ENCODE measurements around the gene DCANP1. TPM values are rescaled to one million over a fixed set of nuclear protein-coding genes. Genes with fewer than 3 reads are reported as not detected.
A peak's percentile ranks its signal among the peaks of the same experiment; 100 is the strongest.

The DCANP1 gene
- total and polyA plus RNA-seq, 2 of the 13 experiments (the other 11 are each of a cell fraction or from before 2014, with no cell fraction given), result not detected

GRCh38 chr5:135398855-135399793 lies 48.0 kb downstream of the DCANP1 start, which contains the start of gene MACROH2A1 (continued):
- TF ChIP-seq POGK (CRISPR knock-in tag; conservative IDR thresholded peaks at IDR 0.05) (peak; percentile 76; the same call in 1 of the 2 replicates), POLR2G (IDR thresholded peaks at IDR 0.05; ENCODE audit: low read depth, low read length) (peak; percentile 89), DZIP1 (CRISPR knock-in tag; IDR thresholded peaks at IDR 0.05) (0 out of 2 replicates have a peak, but pooled peaks have one; percentile 12), ZFP41 (CRISPR knock-in tag; IDR thresholded peaks at IDR 0.05; ENCODE audit: borderline replicate concordance) (no peak), SRSF4 (IDR thresholded peaks at IDR 0.05; ENCODE audit: low read depth, low read length, poor library complexity, severe bottlenecking) (no peak), ZSCAN20 (CRISPR knock-in tag; IDR thresholded peaks at IDR 0.05; ENCODE audit: borderline replicate concordance) (no peak), GABPA (IDR thresholded peaks at IDR 0.05; ENCODE audit: low read depth, low read length) (peak; percentile 87), GABPA (CRISPR knock-in tag; IDR thresholded peaks at IDR 0.05; ENCODE audit: low read depth) (peak; percentile 81), PLRG1 (conservative IDR thresholded peaks at IDR 0.05) (no peak), ZFP37 (CRISPR knock-in tag; IDR thresholded peaks at IDR 0.05; ENCODE audit: borderline replicate concordance) (no peak), TFDP1 (CRISPR knock-in tag; IDR thresholded peaks at IDR 0.05; ENCODE audit: borderline replicate concordance) (peak; percentile 78), LBX2 (CRISPR knock-in tag; IDR thresholded peaks at IDR 0.05; ENCODE audit: borderline replicate concordance) (0 out of 2 replicates have a peak, but pooled peaks have one; percentile 38), CHD2 (IDR thresholded peaks at IDR 0.05; ENCODE audit: low read depth, low read length) (no peak), KAT8 (CRISPR knock-in tag; IDR thresholded peaks at IDR 0.05) (0 out of 2 replicates have a peak, but pooled peaks have one; percentile 15), ZNF253 (CRISPR knock-in tag; IDR thresholded peaks at IDR 0.05; ENCODE audit: borderline replicate concordance) (0 out of 2 replicates have a peak, but pooled peaks have one; percentile 66), ISX (CRISPR knock-in tag; conservative IDR thresholded peaks at IDR 0.05) (no peak), SIX4 (CRISPR knock-in tag; IDR thresholded peaks at IDR 0.05) (peak; percentile 36; the same call in 1 of the 2 replicates), SIN3B (IDR thresholded peaks at IDR 0.05; ENCODE audit: low read length) (no peak), RARA (CRISPR knock-in tag; IDR thresholded peaks at IDR 0.05) (peak; percentile 96)
- TF ChIP-seq, protein P1, sequence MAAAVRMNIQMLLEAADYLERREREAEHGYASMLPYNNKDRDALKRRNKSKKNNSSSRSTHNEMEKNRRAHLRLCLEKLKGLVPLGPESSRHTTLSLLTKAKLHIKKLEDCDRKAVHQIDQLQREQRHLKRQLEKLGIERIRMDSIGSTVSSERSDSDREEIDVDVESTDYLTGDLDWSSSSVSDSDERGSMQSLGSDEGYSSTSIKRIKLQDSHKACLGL (CRISPR knock-in tag; IDR thresholded peaks at IDR 0.05), result peak; percentile 71; the same call in 1 of the 2 replicates
- TF ChIP-seq, protein P2, sequence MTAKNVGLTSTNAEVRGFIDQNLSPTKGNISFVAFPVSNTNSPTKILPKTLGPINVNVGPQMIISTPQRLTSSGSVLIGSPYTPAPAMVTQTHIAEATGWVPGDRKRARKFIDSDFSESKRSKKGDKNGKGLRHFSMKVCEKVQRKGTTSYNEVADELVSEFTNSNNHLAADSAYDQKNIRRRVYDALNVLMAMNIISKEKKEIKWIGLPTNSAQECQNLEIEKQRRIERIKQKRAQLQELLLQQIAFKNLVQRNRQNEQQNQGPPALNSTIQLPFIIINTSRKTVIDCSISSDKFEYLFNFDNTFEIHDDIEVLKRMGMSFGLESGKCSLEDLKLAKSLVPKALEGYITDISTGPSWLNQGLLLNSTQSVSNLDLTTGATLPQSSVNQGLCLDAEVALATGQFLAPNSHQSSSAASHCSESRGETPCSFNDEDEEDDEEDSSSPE (CRISPR knock-in tag; IDR thresholded peaks at IDR 0.05), result peak; percentile 91

All from HepG2 (cell line).